Choroid plexus epithelial cell (primary cell): ENCODE results near the gene C9orf57.

Experiments used
- DNase-seq: peaks from one replicate; pipeline ENCODE4 v3.0.0-alpha.2; 2010; ENCODE audit warnings: low read depth
- H3K4me3 ChIP-seq: 2 replicates; pipeline ENCODE4 v1.5.1; 2011; ENCODE audit warnings: low read depth, mild to moderate bottlenecking, control low read depth, low read length, moderate library complexity
- CTCF ChIP-seq: conservative IDR thresholded peaks from 2 replicates; pipeline ENCODE4 v1.5.1; 2011; ENCODE audit warnings: low read depth, mild to moderate bottlenecking, control low read depth, inconsistent platforms, low read length, moderate library complexity

Gene C9orf57

GRCh38 chr9:72041369-72041768 is 19.0 kb downstream of the C9orf57 start:
- no peak for TF ChIP-seq CTCF
- H3K4me3 ChIP-seq = no peak overlapping the region
- DNase-seq = no peak

- no peak for TF ChIP-seq CTCF
- H3K4me3 ChIP-seq = no peak overlapping the region
- no peak for DNase-seq
Measured at GRCh38 chr9:72039532-72039931, 20.9 kb downstream of the C9orf57 start.

- no peak overlapping the region for H3K4me3 ChIP-seq
- DNase-seq = peak; percentile 85
- peak; percentile 98 for TF ChIP-seq CTCF
Measured at GRCh38 chr9:72038890-72039410, 21.5 kb downstream of the C9orf57 start.

- TF ChIP-seq CTCF = no peak
- DNase-seq = no peak
Measured at GRCh38 chr9:72038408-72038807, 22.0 kb downstream of the C9orf57 start.

GRCh38 chr9:72037571-72037970 is 22.8 kb downstream of the C9orf57 start:
- TF ChIP-seq CTCF = no peak
- H3K4me3 ChIP-seq = no peak overlapping the region
- DNase-seq = no peak

More at GRCh38 chr9:72038408-72038807, 22.0 kb downstream of the C9orf57 start:
- no peak overlapping the region for H3K4me3 ChIP-seq

GRCh38 chr9:72030767-72031166 is 29.6 kb downstream of the C9orf57 start:
- TF ChIP-seq CTCF = no peak
- DNase-seq = no peak
- no peak overlapping the region for H3K4me3 ChIP-seq

GRCh38 chr9:72029986-72030385 is 30.4 kb downstream of the C9orf57 start:
- no peak for TF ChIP-seq CTCF
- no peak for DNase-seq
- no peak overlapping the region for H3K4me3 ChIP-seq
